DND-41 (cell line): ENCODE data around the gene MKI67.
A peak's percentile ranks its signal among the peaks of the same experiment; 100 is the strongest.

Experiments used
- ATAC-seq: fragments of 200-7000 bp; cut with Tn5 transposase; 3 replicates; pipeline ENCODE4 v1.9.1; 2021; ENCODE audit warnings: low read depth; ENCODE audit not compliant: insufficient read depth
- DNase-seq: peaks from one replicate; pipeline ENCODE4 v3.0.0-alpha.2; 2020
- H2AFZ ChIP-seq: 2 replicates; pipeline ENCODE4 v1.6.0; 2012; ENCODE audit warnings: low read depth, low read length
- H3K27ac ChIP-seq: 2 replicates; pipeline ENCODE4 v1.5.1; 2012; ENCODE audit warnings: low read length, inconsistent platforms
- H3K27me3 ChIP-seq: fragments of 200-600 bp; sonication (generic); 2 replicates; pipeline ENCODE4 v1.6.0; 2012; ENCODE audit warnings: low read length, mild to moderate bottlenecking, inconsistent platforms; ENCODE audit not compliant: insufficient read depth, poor library complexity
- H3K36me3 ChIP-seq: 2 replicates; pipeline ENCODE4 v1.5.1; 2012; ENCODE audit warnings: low read length, inconsistent platforms; ENCODE audit not compliant: insufficient read depth
- H3K4me1 ChIP-seq: 2 replicates; pipeline ENCODE4 v1.5.1; 2012; ENCODE audit warnings: mild to moderate bottlenecking, low read length; ENCODE audit not compliant: insufficient read depth
- H3K4me2 ChIP-seq: 2 replicates; pipeline ENCODE4 v1.6.0; 2012; ENCODE audit warnings: mild to moderate bottlenecking, moderate library complexity, low read length, inconsistent platforms; ENCODE audit not compliant: insufficient read depth
- H3K4me3 ChIP-seq, 2 experiments: fragments of 200-600 bp in 1 of 2; shearing (Covaris generic) in 1 of 2; 2 replicates each; pipeline ENCODE4 v1.5.1; 2012 to 2016; ENCODE audit warnings: inconsistent platforms in 2 of 2, low read length in 2 of 2, mild to moderate bottlenecking in 2 of 2, low read depth in 1 of 2, moderate library complexity in 1 of 2
- H3K79me2 ChIP-seq: 2 replicates; pipeline ENCODE4 v1.6.0; 2012; ENCODE audit warnings: low read length, inconsistent platforms; ENCODE audit not compliant: insufficient read depth
- H3K9ac ChIP-seq: 2 replicates; pipeline ENCODE4 v1.6.0; 2012; ENCODE audit warnings: low read depth, mild to moderate bottlenecking, inconsistent platforms, low read length, moderate library complexity
- H3K9me3 ChIP-seq: 2 replicates; pipeline ENCODE4 v1.5.1; 2012; ENCODE audit warnings: low read length, moderate library complexity, mild to moderate bottlenecking, inconsistent platforms; ENCODE audit not compliant: insufficient read depth, severe bottlenecking
- H4K20me1 ChIP-seq: 2 replicates; pipeline ENCODE4 v1.6.0; 2012; ENCODE audit warnings: low read length; ENCODE audit not compliant: insufficient read depth
- CTCF ChIP-seq: IDR thresholded peaks from 2 replicates; pipeline ENCODE4 v1.5.1; 2012; ENCODE audit warnings: borderline replicate concordance, low read length, moderate library complexity, mild to moderate bottlenecking; ENCODE audit not compliant: poor library complexity, severe bottlenecking; ENCODE audit errors: extremely low read depth
- EZH2 ChIP-seq: IDR thresholded peaks from 3 replicates; pipeline ENCODE4 v1.6.1; 2012; ENCODE audit warnings: borderline replicate concordance, low read depth, mild to moderate bottlenecking, moderate library complexity, low read length, inconsistent platforms; ENCODE audit not compliant: severe bottlenecking

Gene MKI67

GRCh38 chr10:128050121-128050516 lies 76.1 kb downstream of the MKI67 start:
- ATAC-seq = no peak
- no peak overlapping the region for H3K9ac ChIP-seq
- no peak overlapping the region for H2AFZ ChIP-seq
- H3K79me2 ChIP-seq = peaks cover 19% of the 10 kb centered on the region
- DNase-seq = no peak
- H3K4me1 ChIP-seq = peaks cover 44% of the 10 kb centered on the region
- H3K27ac ChIP-seq = no peak overlapping the region
- no peak overlapping the region for H3K4me2 ChIP-seq
- no peak overlapping the region for H3K4me3 ChIP-seq
- TF ChIP-seq CTCF = no peak
- no peak for TF ChIP-seq EZH2
- H4K20me1 ChIP-seq = no peaks in the 10 kb centered on the region
- peaks cover 24% of the 10 kb centered on the region for H3K36me3 ChIP-seq
- no peaks in the 10 kb centered on the region for H3K9me3 ChIP-seq
- H3K27me3 ChIP-seq = no peaks in the 10 kb centered on the region

GRCh38 chr10:128049226-128050120 lies 76.8 kb downstream of the MKI67 start:
- Histone ChIP-seq H3K9ac (no peak overlapping the region), H3K9me3 (no peaks in the 10 kb centered on the region), H3K36me3 (peaks cover 18% of the 10 kb centered on the region), H3K4me2 (peak overlapping the region; percentile 94), H3K27ac (peak overlapping the region; percentile 87; the same call in 1 of the 2 replicates), H3K4me1 (peaks cover 44% of the 10 kb centered on the region), H2AFZ (no peak overlapping the region), H3K27me3 (no peaks in the 10 kb centered on the region), H3K4me3 (peak overlapping the region in 1 of 2 experiments; percentile 15; a peak in 2 of 4 replicates), H4K20me1 (no peaks in the 10 kb centered on the region), H3K79me2 (peaks cover 19% of the 10 kb centered on the region)
- no peak for TF ChIP-seq EZH2
- no peak for TF ChIP-seq CTCF
- DNase-seq (no peak), ATAC-seq (no peak)

GRCh38 chr10:128048819-128049210 lies 77.4 kb downstream of the MKI67 start:
- TF ChIP-seq EZH2 (no peak), CTCF (no peak)
- Histone ChIP-seq H3K27ac (peak overlapping the region; percentile 87), H3K79me2 (peaks cover 19% of the 10 kb centered on the region), H3K4me3 (peak overlapping the region in 1 of 2 experiments; percentile 76; a peak in 2 of 4 replicates), H2AFZ (no peak overlapping the region), H3K36me3 (peaks cover 18% of the 10 kb centered on the region), H3K9me3 (no peaks in the 10 kb centered on the region), H3K9ac (peak overlapping the region; percentile 68; the same call in 1 of the 2 replicates), H4K20me1 (no peaks in the 10 kb centered on the region), H3K27me3 (no peaks in the 10 kb centered on the region), H3K4me1 (peaks cover 44% of the 10 kb centered on the region), H3K4me2 (peak overlapping the region; percentile 94)
- ATAC-seq = no peak
- no peak for DNase-seq
